GM21825 (cell line): ENCODE data around the gene DESI1.
A peak's percentile ranks its signal among the peaks of the same experiment; 100 is the strongest.
"Not testable (repeated sequence)": the region's sequence is repeated elsewhere in the genome, so short reads cannot be mapped to it uniquely, and the experiment has no call there.

Experiments
- ATAC-seq: cut with Tn5 transposase; IDR thresholded peaks from one replicate; pipeline ENCODE4 v1.9.1; 2021; ENCODE audit warnings: mild to moderate bottlenecking, moderate library complexity; ENCODE audit not compliant: unreplicated experiment

The DESI1 gene

DNA sequence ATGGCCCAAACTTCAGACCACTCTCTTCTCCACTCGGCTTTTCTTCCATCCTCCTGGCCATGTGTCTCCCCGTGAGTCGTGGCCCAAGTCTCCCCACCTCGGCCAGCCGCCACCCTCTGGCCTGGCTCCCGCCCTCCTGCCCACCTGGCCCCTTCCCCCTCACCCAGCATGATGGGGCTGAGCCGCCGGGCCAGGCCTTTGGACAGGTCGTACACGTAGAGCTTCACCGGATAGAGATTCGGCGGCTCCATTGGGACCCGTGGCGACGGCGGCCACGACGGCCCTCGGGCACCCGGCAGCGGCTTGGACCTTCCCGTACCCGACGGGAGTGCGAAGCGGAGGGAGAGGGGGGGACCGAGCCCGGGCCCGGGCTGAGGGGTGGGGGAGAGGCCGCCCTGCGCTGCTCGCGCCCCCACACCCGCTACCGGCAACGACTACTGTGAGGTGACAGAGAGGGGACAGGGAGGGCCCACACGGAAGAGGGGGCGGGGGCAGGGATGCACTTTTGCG is at the start of gene DESI1:
TSS of gene DESI1 (minus strand) at position 455 of the 510 bp plus-strand sequence. CDS start at position 251, 204 bp downstream.
- peak; percentile 23 for ATAC-seq

- no peak for ATAC-seq
Observed at GRCh38 chr22:41668971-41669911, 48.4 kb upstream of the DESI1 start.

- no peak for ATAC-seq
Observed at GRCh38 chr22:41664951-41665350, 44.1 kb upstream of the DESI1 start.

DNA sequence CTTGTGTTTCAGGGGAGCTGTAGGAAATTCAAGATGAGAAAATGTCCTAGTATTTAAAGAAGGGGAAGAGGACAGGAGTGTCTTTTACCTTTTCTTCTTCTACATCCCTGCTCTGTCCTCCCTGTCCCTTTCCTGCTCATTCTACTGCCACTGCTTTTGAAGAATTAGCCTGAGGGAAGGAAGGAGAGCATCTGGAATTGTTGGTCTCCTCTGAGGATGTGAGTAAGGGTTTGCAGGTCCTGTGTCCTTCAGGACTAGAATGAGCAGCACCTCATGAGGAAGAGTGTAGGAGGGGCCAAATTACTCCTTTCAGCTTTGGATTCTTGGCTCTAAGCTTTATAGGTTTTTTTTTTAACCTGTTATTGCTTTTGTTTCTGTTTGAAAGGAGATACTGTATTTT is 43.6 kb upstream of the DESI1 start:
- ATAC-seq: no peak

DNA sequence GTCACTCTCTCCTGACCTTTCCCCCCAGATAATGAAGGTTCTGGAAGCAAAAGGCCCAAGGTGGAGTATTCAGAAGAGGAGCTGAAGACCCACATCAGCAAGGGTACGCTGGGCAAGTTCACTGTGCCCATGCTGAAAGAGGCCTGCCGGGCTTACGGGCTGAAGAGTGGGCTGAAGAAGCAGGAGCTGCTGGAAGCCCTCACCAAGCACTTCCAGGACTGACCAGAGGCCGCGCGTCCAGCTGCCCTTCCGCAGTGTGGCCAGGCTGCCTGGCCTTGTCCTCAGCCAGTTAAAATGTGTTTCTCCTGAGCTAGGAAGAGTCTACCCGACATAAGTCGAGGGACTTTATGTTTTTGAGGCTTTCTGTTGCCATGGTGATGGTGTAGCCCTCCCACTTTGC is 42.8 kb upstream of the DESI1 start:
- ATAC-seq: not testable (repeated sequence)

GRCh38 chr22:41661713-41662112 is 40.9 kb upstream of the DESI1 start:
- ATAC-seq: no peak

GRCh38 chr22:41661088-41661487 is 40.2 kb upstream of the DESI1 start:
- no peak for ATAC-seq

GRCh38 chr22:41660416-41660815 is 39.6 kb upstream of the DESI1 start:
- ATAC-seq: no peak

DNA sequence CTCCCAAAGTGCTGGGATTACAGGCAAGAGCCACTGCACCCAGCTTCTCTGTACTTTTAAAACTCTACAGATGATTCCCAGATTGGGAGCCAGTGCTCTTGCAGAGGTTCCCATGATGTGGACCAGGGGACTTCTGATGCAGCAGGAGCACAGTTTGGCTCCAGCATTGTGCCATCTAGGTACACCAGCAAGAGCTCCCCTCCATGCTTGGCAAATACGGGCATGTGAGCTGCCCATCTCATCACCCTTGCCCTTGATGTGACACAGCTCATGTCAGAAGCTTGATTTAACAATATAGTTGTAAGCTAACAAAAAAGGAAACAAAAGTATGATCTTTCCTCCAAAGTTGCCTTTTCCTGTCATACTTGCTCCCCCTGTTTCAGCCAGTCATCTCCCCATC is 39.1 kb upstream of the DESI1 start:
- no peak for ATAC-seq

GRCh38 chr22:41658869-41659268 is 38.0 kb upstream of the DESI1 start:
- ATAC-seq: no peak

- ATAC-seq: no peak
Observed at GRCh38 chr22:41657709-41658108, 36.9 kb upstream of the DESI1 start.

DNA sequence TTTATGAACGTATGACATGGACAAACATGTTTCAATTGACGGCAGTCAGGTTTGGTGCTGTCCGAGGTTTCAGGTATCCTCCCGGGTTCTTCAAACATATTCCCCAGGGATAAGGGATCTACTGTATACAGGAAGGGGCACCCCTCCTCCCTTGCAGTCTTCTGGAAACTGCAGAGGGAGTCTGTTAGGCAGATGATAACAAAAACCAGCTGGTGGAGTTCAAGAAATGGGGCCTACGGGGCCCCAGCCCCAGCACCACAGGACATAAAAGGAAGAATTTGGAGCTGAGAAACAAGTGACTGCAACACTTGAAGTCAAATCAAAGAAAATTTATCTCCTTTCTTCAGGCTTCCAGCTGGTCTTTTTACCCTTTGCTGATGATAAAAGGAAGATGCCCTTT is 35.7 kb upstream of the DESI1 start:
- no peak for ATAC-seq

DNA sequence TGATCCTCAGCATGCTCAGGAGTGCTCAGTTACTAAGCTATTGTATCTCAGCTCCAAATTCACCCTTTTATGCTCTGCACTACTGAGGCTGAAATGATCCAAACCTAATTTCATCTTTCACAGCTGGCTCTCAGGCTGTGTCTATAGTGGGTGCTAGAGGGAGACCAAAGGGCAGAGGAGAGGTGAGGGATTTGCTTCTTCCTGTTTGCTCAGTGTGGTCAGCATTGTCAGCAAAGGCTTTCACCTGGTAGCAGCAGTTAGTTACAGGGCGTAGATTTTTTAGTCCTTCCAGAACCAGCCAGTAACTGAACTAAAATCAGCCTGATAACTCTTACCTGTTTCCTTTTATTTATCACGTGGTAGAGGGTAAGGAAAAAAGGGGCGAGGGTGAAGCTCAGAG is 33.5 kb upstream of the DESI1 start:
- ATAC-seq: no peak

DNA sequence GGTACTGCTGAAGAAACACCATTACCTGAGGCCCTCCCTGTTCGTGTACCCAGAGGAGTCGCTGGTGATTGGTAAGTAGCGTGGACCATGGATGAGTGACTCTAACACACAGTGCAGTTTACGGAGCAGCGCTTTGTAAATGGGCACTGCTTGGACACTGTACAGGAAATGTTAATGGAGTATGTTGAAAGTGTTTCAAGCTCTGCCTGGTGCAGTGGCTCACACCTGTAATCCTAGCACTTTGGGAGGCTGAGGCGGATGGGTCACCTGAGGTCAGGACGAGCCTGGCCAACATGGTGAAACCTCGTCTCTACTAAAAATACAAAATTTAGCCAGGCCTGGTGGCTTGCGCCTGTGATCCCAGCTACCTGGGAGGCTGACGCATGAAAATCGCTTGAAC is 30.0 kb upstream of the DESI1 start:
- ATAC-seq: no peak

DNA sequence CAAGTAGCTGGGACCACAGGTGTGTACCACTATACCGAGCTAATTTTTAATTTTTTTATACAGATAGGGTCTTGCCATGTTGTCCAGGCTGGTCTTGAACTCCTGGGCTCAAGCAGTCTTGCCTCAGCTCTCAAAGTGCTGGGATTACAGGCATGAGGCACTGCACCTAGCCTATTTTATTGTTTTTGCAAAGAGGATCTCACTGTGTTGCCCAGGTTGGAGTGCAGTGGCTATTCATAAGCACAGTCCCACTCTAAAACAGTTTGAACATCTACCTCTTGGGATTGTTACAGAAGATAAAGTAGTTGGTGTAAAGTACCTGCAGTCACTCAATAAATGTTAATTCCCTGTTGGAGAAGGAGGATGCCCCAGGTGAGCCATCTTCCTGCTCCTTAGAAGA is 29.4 kb upstream of the DESI1 start:
- no peak for ATAC-seq

GRCh38 chr22:41648432-41648831 is 27.6 kb upstream of the DESI1 start:
- no peak for ATAC-seq

DNA sequence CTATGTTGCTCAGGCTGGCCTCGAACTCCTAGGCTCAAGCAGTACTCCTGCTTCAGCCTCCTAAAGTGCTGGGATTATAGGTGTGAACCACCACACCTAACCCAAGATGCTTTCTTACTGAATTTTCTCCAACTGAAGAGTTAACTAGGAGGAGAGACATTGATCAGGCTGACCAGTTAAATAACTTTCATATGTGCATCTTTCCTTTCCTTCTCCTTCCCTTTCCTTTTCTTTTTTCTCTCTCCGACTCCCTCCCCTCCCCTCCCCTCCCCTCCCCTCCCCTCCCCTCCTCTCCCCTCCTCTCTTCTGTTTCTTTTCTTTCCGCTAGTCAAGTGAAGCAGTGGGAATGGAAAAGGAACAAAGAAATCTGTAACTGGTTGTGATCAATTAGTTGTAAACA is 26.9 kb upstream of the DESI1 start:
- ATAC-seq: no peak

- no peak for ATAC-seq
Observed at GRCh38 chr22:41642331-41643110, 21.7 kb upstream of the DESI1 start.

DNA sequence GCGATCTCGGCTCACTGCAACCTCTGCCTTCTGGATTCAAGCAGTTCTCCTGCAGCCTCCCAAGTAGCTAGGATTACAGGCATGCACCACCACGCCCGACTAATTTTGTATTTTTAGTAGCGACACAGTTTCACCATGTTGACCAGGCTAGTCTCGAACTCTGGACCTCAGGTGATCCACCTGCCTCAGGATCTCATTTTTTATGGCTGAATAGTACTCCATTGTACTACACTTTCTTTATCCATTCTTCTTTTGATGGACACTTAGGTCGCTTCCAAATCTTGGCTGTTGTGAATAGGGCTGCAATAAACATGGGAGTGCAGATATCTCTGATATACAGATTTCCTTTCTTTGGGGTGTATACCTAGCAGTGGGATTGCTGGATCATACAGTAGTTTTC is 21.0 kb upstream of the DESI1 start:
- no peak for ATAC-seq

DNA sequence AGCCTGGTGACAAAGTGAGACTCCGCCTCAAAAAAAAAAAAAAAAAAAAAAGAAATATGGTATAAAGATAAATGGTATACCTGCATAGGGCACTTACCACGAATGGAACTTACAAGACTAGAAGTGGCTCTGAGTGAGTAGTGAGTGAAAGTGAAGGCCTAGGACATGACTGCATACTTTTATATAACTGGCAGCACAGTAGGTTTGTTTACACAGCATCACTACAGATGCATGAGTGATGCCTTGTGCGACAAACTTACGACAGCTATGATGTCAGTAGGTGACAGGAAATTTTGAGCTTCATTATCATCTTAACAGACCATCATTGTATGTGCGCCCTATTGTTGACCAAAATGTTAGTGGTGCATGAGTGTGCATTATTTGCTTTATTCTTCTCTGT is 17.9 kb upstream of the DESI1 start:
- ATAC-seq: no peak

DNA sequence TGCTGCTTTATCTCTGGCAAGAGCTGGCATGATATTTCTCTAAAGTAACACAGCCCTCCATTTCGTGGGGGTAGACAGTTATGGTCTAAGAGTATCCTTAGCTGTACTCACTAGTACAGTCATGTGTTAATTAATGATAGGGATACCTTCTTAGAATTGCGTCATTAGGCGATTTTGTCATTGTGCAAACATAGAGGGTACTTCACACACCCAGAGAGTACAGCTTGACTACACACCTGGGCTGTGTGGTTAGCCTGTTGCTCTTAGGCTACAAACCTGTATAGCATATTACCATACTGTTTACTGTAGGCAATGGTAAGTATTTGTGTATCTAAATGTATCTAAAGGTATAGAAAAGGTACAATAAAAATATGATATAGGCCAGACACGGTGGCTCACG is 17.3 kb upstream of the DESI1 start:
- ATAC-seq: no peak

- ATAC-seq: not testable (repeated sequence)
Observed at GRCh38 chr22:41637623-41638022, 16.8 kb upstream of the DESI1 start.
